Measurements from ENCODE around the gene ZBTB44. TPM values are rescaled to one million over a fixed set of nuclear protein-coding genes. Genes with fewer than 3 reads are reported as not detected.

The ZBTB44 gene
- total RNA-seq, 1 donor from 2014 or later, result 43.6 TPM

DNA sequence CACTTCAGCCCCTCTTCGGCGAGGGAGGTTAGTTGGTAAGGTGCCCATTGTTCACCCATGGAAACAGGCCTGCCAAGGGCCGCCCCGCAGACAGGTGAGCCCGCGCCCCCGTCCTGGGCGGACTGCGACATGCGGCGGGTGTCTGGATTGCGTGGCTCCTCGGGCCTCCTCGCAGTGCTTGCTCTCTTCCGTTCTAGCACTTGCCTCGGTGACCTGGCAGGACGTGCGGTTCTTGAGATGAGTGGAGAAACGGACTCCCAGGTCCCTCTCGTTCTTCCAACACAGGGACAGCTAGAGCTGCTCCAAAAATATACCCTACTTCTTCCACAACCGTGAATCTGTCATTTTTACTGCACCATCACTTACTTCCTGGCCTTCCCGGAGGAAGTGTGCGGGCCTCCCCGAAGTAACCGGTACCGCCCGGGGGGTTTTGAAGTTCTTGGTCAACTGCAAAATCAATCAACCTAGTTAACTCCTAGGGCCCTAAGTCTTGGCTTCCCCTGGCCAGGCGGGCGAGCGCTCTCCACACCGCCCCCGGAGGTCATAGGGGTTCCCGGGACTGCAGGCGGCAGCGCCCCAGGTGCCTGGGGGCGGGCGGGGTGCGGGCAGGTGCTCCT, 745 bp upstream of the ZBTB44 start:
- Histone ChIP-seq H2AFZ (replicated peaks) (peak overlapping the region; percentile 34), H4K20me1 (ENCODE audit: low read depth) (peaks cover 21% of the 10 kb centered on the region), H3K9ac (no peak overlapping the region), H3K27me3 (no peaks in the 10 kb centered on the region), H3F3A (ENCODE audit: low read depth) (peaks cover 3% of the 10 kb centered on the region), H3K27ac (no peak overlapping the region), H3K9me3 (ENCODE audit: low read depth) (no peaks in the 10 kb centered on the region), H3K4me3 (peak overlapping the region; percentile 95), H3K36me3 (no peaks in the 10 kb centered on the region), H3K4me1 (peaks cover 11% of the 10 kb centered on the region), H3K4me2 (peak overlapping the region; percentile 92), H3K79me2 (ENCODE audit: low read depth) (peaks cover 36% of the 10 kb centered on the region)
- Mint-ChIP-seq H3K4me3 (peak overlapping the region; percentile 88), H3K27me3 (ENCODE audit: insufficient read depth, low read depth) (peaks cover 5% of the 10 kb centered on the region), H3K9me3 (peaks cover 3% of the 10 kb centered on the region), H3K36me3 (no peaks in the 10 kb centered on the region), H3K4me1 (peaks cover 17% of the 10 kb centered on the region), H3K27ac (peak overlapping the region; percentile 46)
- TF ChIP-seq EZH2 (IDR thresholded peaks at IDR 0.05), result no peak
- TF ChIP-seq, protein P1, sequence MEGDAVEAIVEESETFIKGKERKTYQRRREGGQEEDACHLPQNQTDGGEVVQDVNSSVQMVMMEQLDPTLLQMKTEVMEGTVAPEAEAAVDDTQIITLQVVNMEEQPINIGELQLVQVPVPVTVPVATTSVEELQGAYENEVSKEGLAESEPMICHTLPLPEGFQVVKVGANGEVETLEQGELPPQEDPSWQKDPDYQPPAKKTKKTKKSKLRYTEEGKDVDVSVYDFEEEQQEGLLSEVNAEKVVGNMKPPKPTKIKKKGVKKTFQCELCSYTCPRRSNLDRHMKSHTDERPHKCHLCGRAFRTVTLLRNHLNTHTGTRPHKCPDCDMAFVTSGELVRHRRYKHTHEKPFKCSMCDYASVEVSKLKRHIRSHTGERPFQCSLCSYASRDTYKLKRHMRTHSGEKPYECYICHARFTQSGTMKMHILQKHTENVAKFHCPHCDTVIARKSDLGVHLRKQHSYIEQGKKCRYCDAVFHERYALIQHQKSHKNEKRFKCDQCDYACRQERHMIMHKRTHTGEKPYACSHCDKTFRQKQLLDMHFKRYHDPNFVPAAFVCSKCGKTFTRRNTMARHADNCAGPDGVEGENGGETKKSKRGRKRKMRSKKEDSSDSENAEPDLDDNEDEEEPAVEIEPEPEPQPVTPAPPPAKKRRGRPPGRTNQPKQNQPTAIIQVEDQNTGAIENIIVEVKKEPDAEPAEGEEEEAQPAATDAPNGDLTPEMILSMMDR (IDR thresholded peaks at IDR 0.05), result peak; percentile 30
- DNase-seq (ENCODE audit: low spot score), result peak; percentile 34

GRCh38 chr11:130314184-130314749, 450 bp downstream of the ZBTB44 start:
- Histone ChIP-seq H3K27ac (peak overlapping the region; percentile 95), H3K4me3 (peak overlapping the region; percentile 95), H3K79me2 (ENCODE audit: low read depth) (peaks cover 48% of the 10 kb centered on the region), H3K4me2 (peak overlapping the region; percentile 92), H3K27me3 (no peaks in the 10 kb centered on the region), H2AFZ (replicated peaks) (no peak overlapping the region), H4K20me1 (ENCODE audit: low read depth) (peaks cover 21% of the 10 kb centered on the region), H3K4me1 (peaks cover 11% of the 10 kb centered on the region), H3K36me3 (no peaks in the 10 kb centered on the region), H3K9ac (peak overlapping the region; percentile 60), H3F3A (ENCODE audit: low read depth) (peaks cover 3% of the 10 kb centered on the region), H3K9me3 (ENCODE audit: low read depth) (no peaks in the 10 kb centered on the region)
- peak; percentile 81 for DNase-seq (ENCODE audit: low spot score)
- Mint-ChIP-seq H3K9me3 (no peaks in the 10 kb centered on the region), H3K27ac (no peak overlapping the region), H3K4me1 (peaks cover 17% of the 10 kb centered on the region), H3K27me3 (ENCODE audit: insufficient read depth, low read depth) (peaks cover 5% of the 10 kb centered on the region), H3K4me3 (peak overlapping the region; percentile 93), H3K36me3 (peaks cover 3% of the 10 kb centered on the region)
- TF ChIP-seq EZH2phosphoT487 (IDR thresholded peaks at IDR 0.05) (no peak), EZH2 (IDR thresholded peaks at IDR 0.05) (no peak)
- TF ChIP-seq, protein P1 (IDR thresholded peaks at IDR 0.05), result no peak

GRCh38 chr11:130313383-130314183, 1.1 kb downstream of the ZBTB44 start:
- Histone ChIP-seq H4K20me1 (ENCODE audit: low read depth) (peaks cover 21% of the 10 kb centered on the region), H3K4me3 (peak overlapping the region; percentile 95), H3K9ac (peak overlapping the region; percentile 60), H3K9me3 (ENCODE audit: low read depth) (no peaks in the 10 kb centered on the region), H3K36me3 (no peaks in the 10 kb centered on the region), H3K27me3 (no peaks in the 10 kb centered on the region), H3K4me1 (peaks cover 11% of the 10 kb centered on the region), H2AFZ (replicated peaks) (no peak overlapping the region), H3K27ac (peak overlapping the region; percentile 95), H3K4me2 (peak overlapping the region; percentile 92), H3F3A (ENCODE audit: low read depth) (peaks cover 3% of the 10 kb centered on the region), H3K79me2 (ENCODE audit: low read depth) (peaks cover 55% of the 10 kb centered on the region)
- Mint-ChIP-seq H3K4me3 (peak overlapping the region; percentile 93), H3K4me1 (peaks cover 17% of the 10 kb centered on the region), H3K9me3 (peaks cover 6% of the 10 kb centered on the region), H3K27ac (peak overlapping the region; percentile 36), H3K36me3 (peaks cover 9% of the 10 kb centered on the region), H3K27me3 (ENCODE audit: insufficient read depth, low read depth) (peaks cover 3% of the 10 kb centered on the region)
- TF ChIP-seq, protein P1 (IDR thresholded peaks at IDR 0.05), result no peak
- TF ChIP-seq EZH2 (IDR thresholded peaks at IDR 0.05), result no peak
- TF ChIP-seq EZH2phosphoT487 (IDR thresholded peaks at IDR 0.05), result no peak
- no peak for DNase-seq (ENCODE audit: low spot score)

All from neural progenitor cell (in vitro differentiated cells).